ENCODE measurements around the gene DUS1L.

Gene DUS1L

DNA sequence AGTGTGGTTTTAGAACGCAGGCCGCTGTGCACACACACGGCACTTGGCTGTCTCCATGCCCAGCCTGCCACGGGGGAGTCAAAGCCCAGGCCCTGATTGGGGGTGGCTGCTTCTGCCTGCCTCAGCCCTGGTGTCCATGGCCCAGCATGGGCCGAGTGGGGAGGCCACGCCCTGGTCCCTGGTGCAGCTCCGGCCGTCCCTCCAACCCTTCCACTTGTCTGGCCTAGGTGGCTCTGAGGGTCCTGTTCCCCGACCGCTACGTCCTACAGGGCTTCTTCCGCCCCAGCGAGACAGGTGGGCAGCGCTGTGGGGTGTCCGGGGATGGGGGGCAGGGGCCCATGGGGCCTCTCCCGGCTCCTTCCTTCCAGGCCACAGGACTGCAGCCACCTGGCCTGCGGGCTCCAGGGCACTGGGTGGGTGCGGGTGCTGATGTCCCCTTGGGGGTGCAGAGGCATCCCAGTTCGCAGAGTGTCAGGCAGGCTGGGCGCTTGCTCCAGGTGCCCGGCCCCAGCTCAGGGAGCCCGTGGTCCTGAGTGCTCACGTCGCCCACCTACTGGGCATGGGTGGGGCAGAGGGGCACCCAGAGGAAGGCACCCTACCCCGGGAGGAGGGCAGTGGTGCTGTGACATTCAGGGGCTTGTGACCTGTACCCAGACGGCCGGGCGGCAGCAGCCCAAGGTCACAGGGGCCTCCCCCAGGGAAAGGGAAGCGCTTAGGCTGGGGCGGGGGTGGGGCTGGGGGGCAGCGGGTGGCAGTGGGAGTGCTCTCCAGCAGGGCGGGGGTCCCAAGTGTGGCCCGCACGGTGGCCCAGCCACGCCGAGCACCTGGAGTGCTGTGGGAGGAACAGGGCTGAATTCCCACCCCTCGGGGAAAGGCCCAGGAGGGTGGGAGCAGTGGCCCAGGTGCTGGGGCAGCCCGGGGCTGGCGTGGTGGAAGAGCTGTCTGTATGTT, 54.8 kb downstream of the DUS1L start:
- DNase-seq = no peak

DNA sequence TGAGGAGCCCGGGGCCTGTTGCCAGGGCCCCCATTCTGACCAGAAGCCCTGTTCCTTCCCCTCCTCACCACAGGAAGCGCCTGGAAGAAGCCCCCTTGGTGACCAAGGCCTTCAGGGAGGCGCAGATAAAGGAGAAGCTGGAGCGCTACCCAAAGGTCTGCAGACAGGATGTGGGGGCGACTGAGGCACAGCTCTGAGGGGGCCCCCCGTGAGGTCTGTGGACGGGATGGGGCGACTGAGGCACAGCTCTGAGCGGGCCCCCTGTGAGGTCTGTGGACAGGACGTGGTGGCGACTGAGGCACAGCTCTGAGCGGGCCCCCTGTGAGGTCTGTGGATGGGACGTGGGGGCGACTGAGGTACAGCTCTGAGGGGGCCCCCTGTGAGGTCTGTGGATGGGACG, 56.2 kb downstream of the DUS1L start:
- DNase-seq = no peak

- DNase-seq = no peak
Observed at GRCh38 chr17:82008941-82009405, 56.6 kb downstream of the DUS1L start.

- DNase-seq = no peak
Observed at GRCh38 chr17:82008258-82008940, 57.2 kb downstream of the DUS1L start.

Data from NCI-H1417 (cell line).